Right lobe of liver (tissue), 6 donors: Measurements from ENCODE around the gene SLC27A5. TPM values are rescaled to one million over a fixed set of nuclear protein-coding genes. Genes with fewer than 3 reads are reported as not detected.
A peak's percentile ranks its signal among the peaks of the same experiment; 100 is the strongest.
"Not testable (repeated sequence)": the region's sequence is repeated elsewhere in the genome, so short reads cannot be mapped to it uniquely, and the experiment has no call there.

ENCODE experiments used
- ATAC-seq, 4 donors: fragments of 200-7000 bp; cut with Tn5 transposase; one replicate each; pipeline ENCODE4 v1.9.1; 2020; ENCODE audit warnings: mild to moderate bottlenecking in 4 of 4, moderate library complexity in 4 of 4
- DNase-seq, 3 donors: peaks; one replicate each; pipeline ENCODE4 v3.0.0-alpha.2; 2020
- H3K27ac ChIP-seq, 3 donors: fragments of 200-600 bp; one replicate each; pipeline ENCODE4 v1.8.0; 2022
- H3K27me3 ChIP-seq, 2 donors: fragments of 200-600 bp; one replicate each; pipeline ENCODE4 v1.8.0; 2022
- H3K36me3 ChIP-seq, 4 donors: fragments of 200-600 bp; sonication (generic) in 1 of 4; one replicate each; pipeline versions ENCODE4 v1.5.1 to v1.8.0; 2017 to 2022; ENCODE audit warnings: control low read depth in 1 of 4
- H3K4me1 ChIP-seq, 4 donors: fragments of 200-600 bp; sonication (generic) in 1 of 4; one replicate each; pipeline versions ENCODE4 v1.5.1 to v1.8.0; 2017 to 2022; ENCODE audit warnings: control low read depth in 1 of 4
- H3K4me3 ChIP-seq, 3 donors: fragments of 200-600 bp; one replicate each; pipeline ENCODE4 v1.8.0; 2022
- H3K9me3 ChIP-seq, 4 donors: fragments of 200-600 bp; sonication (generic) in 1 of 4; one replicate each; pipeline versions ENCODE4 v1.5.1 to v1.8.0; 2017 to 2022; ENCODE audit warnings: control low read depth in 1 of 4
- CTCF ChIP-seq, 4 donors: fragments of 200-600 bp in 3 of 4; fragments of 450-650 bp in 1 of 4; IDR thresholded peaks; one replicate each; pipeline versions ENCODE4 v1.5.1 to v1.8.0; 2016 to 2022; ENCODE audit warnings: antibody characterized with exemption in 4 of 4, mild to moderate bottlenecking in 2 of 4
- POLR2A ChIP-seq: fragments of 450-650 bp; IDR thresholded peaks from one replicate; pipeline ENCODE4 v1.6.1; 2017; ENCODE audit warnings: antibody characterized with exemption, mild to moderate bottlenecking
- WGBS: methylation state at CpG from one replicate; pipeline ENCODE4 v1.1.6; 2018; ENCODE audit warnings: low coverage, low lambda C conversion rate; ENCODE audit not compliant: insufficient coverage; ENCODE audit errors: missing lambda C conversion rate; 5-methylcytosine and 5-hydroxymethylcytosine counted together
- intact Hi-C, 2 donors: fragments of 100-400 bp; cut with DNase I; formaldehyde crosslinking; loops; one replicate each; pipeline versions ENCODE4 v1.11.2 to v1.14.1; 2022
- total RNA-seq, 6 experiments: library from RNA; depleted of rRNA in 2 of 6; stranded (reverse); fragments of >200 nt in 2 of 6; fragmentation: NEBNext Ultra II Directional in 3 of 6; extraction: Animal tissue kit (Norgen Biotek cat#: 25700) in 3 of 6; gene quantifications; one replicate each; pipeline versions ENCODE4 v1.1.0 to v1.2.4, GENCODE V29; 2016 to 2023
- donor health status: DM: no; HTN: yes; CAD: no.
- donor health status: DM: no; HTN: no; CAD: no.
- donor health status: DM: no; HTN: no; CAD: no.
- donor health status: DM: no; HTN: yes; CAD: no.
- donor health status: DM: no; HTN: yes; CAD: no.

SLC27A5 gene
- total RNA-seq, 6 experiments from 2014 or later = 107 to 737 (median 366) TPM

GRCh38 chr19:58513213-58513693 lies 1.5 kb upstream of the SLC27A5 start:
- Histone ChIP-seq H3K4me1 (peaks cover 0 to 48% (median 20%) of the 10 kb centered on the region in 4 donors), H3K4me3 (peak overlapping the region in 2 of 3 donors; percentile 50 to 60), H3K27me3 (no peaks in the 10 kb centered on the region), H3K36me3 (peaks cover 0 to 8% (median 4%) of the 10 kb centered on the region in 4 donors), H3K27ac (peak overlapping the region; percentile 41 to 97 (median 78)), H3K9me3 (no peaks in the 10 kb centered on the region)
- TF ChIP-seq POLR2A (no peak), CTCF (IDR thresholded peaks at IDR 0.05) (no peak)
- WGBS = 63% methylated on average over 5 of the region's 10 CpGs
- DNase-seq = no peak
- intact Hi-C loops = no loop called here
- no peak for ATAC-seq

- peak; percentile 45 to 55 (median 48) for ATAC-seq
Observed at GRCh38 chr19:58510084-58510862, 1.5 kb downstream of the SLC27A5 start.

GRCh38 chr19:58509731-58510083 lies 2.1 kb downstream of the SLC27A5 start:
- Histone ChIP-seq H3K4me1 (peaks cover 0 to 68% (median 21%) of the 10 kb centered on the region in 4 donors), H3K27ac (peak overlapping the region; percentile 53 to 97 (median 92)), H3K9me3 (no peaks in the 10 kb centered on the region), H3K4me3 (peak overlapping the region in 2 of 3 donors; percentile 78 to 84), H3K27me3 (no peaks in the 10 kb centered on the region), H3K36me3 (no peaks in the 10 kb centered on the region)
- no peak for DNase-seq
- 21% methylated on average over 10 of the region's 11 CpGs for WGBS
- intact Hi-C loops = no loop called here
- TF ChIP-seq POLR2A (no peak), CTCF (IDR thresholded peaks at IDR 0.05) (no peak)
- ATAC-seq = peak in 2 of 4 donors; percentile 0

More at GRCh38 chr19:58510084-58510862, 1.5 kb downstream of the SLC27A5 start:
- no peaks in the 10 kb centered on the region for H3K9me3 ChIP-seq
- peak overlapping the region; percentile 38 to 84 (median 78) for H3K4me3 ChIP-seq
- peaks cover 0 to 67% (median 21%) of the 10 kb centered on the region in 4 donors for H3K4me1 ChIP-seq
- H3K36me3 ChIP-seq = no peaks in the 10 kb centered on the region
- 15% methylated on average over 4 of the region's 8 CpGs for WGBS
- intact Hi-C loops = no loop called here
- H3K27me3 ChIP-seq = no peaks in the 10 kb centered on the region
- DNase-seq = peak; percentile 43 to 73 (median 72)
- no peak for TF ChIP-seq CTCF (IDR thresholded peaks at IDR 0.05)
- TF ChIP-seq POLR2A = no peak
- peak overlapping the region; percentile 76 to 97 (median 92) for H3K27ac ChIP-seq

- H3K9me3 ChIP-seq, ATAC-seq, intact Hi-C loops, H3K36me3 ChIP-seq, DNase-seq, H3K27me3 ChIP-seq: not testable (repeated sequence)
- peaks cover 0 to 69% (median 11%) of the 10 kb centered on the region in 4 donors for H3K4me1 ChIP-seq
- H3K4me3 ChIP-seq = peak overlapping the region in 2 of 3 donors; percentile 78 to 84
- WGBS = 63% methylated on average over 6 of the region's 8 CpGs
- H3K27ac ChIP-seq = peak overlapping the region in 2 of 3 donors; percentile 18 to 40
Observed at GRCh38 chr19:58507602-58508223, 4.1 kb downstream of the SLC27A5 start.

GRCh38 chr19:58500242-58500641 lies 11.6 kb downstream of the SLC27A5 start:
- Histone ChIP-seq H3K36me3 (peaks cover 0 to 16% (median 0%) of the 10 kb centered on the region in 4 donors), H3K27me3 (no peaks in the 10 kb centered on the region), H3K4me1 (peaks cover 0 to 52% (median 5%) of the 10 kb centered on the region in 4 donors), H3K9me3 (no peaks in the 10 kb centered on the region), H3K27ac (no peak overlapping the region), H3K4me3 (peak overlapping the region in 1 of 3 donors; percentile 58)
- TF ChIP-seq POLR2A (no peak), CTCF (IDR thresholded peaks at IDR 0.05) (no peak)
- 0% methylated on average over 1 of the region's 14 CpGs for WGBS
- ATAC-seq (no peak), DNase-seq (no peak)
- intact Hi-C loops = no loop called here
